GM19351 (cell line): ENCODE results near the gene ZNF765.
"Not testable (repeated sequence)": the region's sequence is repeated elsewhere in the genome, so short reads cannot be mapped to it uniquely, and the experiment has no call there.

Experiments
- ATAC-seq: cut with Tn5 transposase; IDR thresholded peaks from one replicate; pipeline ENCODE4 v1.9.1; 2021; ENCODE audit warnings: mild to moderate bottlenecking, moderate library complexity; ENCODE audit not compliant: unreplicated experiment

Gene ZNF765

GRCh38 chr19:53475470-53475869 lies 80.5 kb downstream of the ZNF765 start:
- ATAC-seq, result not testable (repeated sequence)
